Cardiac fibroblast (primary cell): ENCODE results near the gene CHST13.

Source experiments
- DNase-seq, 2 donors: peaks; one replicate each; pipeline versions ENCODE4 v3.0.0 to v3.0.0-alpha.2; 2010; ENCODE audit warnings: low read depth in 2 of 2
- H3K4me3 ChIP-seq, 2 donors: replicated peaks in 1 of 2; 1 replicate in 1 of 2; 2 replicates in 1 of 2; pipeline ENCODE4 v1.5.1; 2011; ENCODE audit warnings: low read depth in 2 of 2, low read length in 2 of 2, mild to moderate bottlenecking in 2 of 2, moderate library complexity in 1 of 2
- CTCF ChIP-seq: IDR thresholded peaks from one replicate; pipeline ENCODE4 v1.5.1; 2011; ENCODE audit warnings: low read depth, mild to moderate bottlenecking, low read length, inconsistent platforms

CHST13 gene

GRCh38 chr3:126483321-126483761 is 40.6 kb upstream of the CHST13 start:
- DNase-seq: no peak
- H3K4me3 ChIP-seq: no peak overlapping the region
- TF ChIP-seq CTCF: no peak

GRCh38 chr3:126484148-126484547 is 39.8 kb upstream of the CHST13 start:
- DNase-seq: no peak
- TF ChIP-seq CTCF: no peak
- no peak overlapping the region for H3K4me3 ChIP-seq

GRCh38 chr3:126484662-126485061 is 39.3 kb upstream of the CHST13 start:
- TF ChIP-seq CTCF: no peak

GRCh38 chr3:126485176-126485897 is 38.6 kb upstream of the CHST13 start:
- DNase-seq: no peak
- TF ChIP-seq CTCF: no peak
- H3K4me3 ChIP-seq: no peak overlapping the region

More at GRCh38 chr3:126484662-126485061, 39.3 kb upstream of the CHST13 start:
- DNase-seq: no peak
- no peak overlapping the region for H3K4me3 ChIP-seq

GRCh38 chr3:126485956-126486355 is 38.0 kb upstream of the CHST13 start:
- H3K4me3 ChIP-seq: no peak overlapping the region
- no peak for TF ChIP-seq CTCF
- no peak for DNase-seq

GRCh38 chr3:126486360-126486847 is 37.6 kb upstream of the CHST13 start:
- no peak overlapping the region for H3K4me3 ChIP-seq
- DNase-seq: no peak
- no peak for TF ChIP-seq CTCF
